ENCODE measurements around the gene ADAMTS15. TPM values are rescaled to one million over a fixed set of nuclear protein-coding genes. Genes with fewer than 3 reads are reported as not detected.

ADAMTS15 gene
- polyA plus RNA-seq, 1 experiment: 5.6 TPM

- Histone ChIP-seq H3K4me3 (ENCODE audit: low read depth, low read length) (no peak overlapping the region), H3K27me3 (ENCODE audit: control insufficient read depth, insufficient read depth, low read length) (no peaks in the 10 kb centered on the region; the same call in 1 of the 2 replicates), H3K36me3 (ENCODE audit: control insufficient read depth, insufficient read depth, low read length) (peaks cover 2% of the 10 kb centered on the region)
- CTCF ChIA-PET: interaction anchor here (1.3 to 2.3 kb wide), 3 partner anchors 10 to 410 kb away, joined by 4 to 7 read pairs (median 6); no protein-coding TSS in a partner anchor
- TF ChIP-seq, protein P1, sequence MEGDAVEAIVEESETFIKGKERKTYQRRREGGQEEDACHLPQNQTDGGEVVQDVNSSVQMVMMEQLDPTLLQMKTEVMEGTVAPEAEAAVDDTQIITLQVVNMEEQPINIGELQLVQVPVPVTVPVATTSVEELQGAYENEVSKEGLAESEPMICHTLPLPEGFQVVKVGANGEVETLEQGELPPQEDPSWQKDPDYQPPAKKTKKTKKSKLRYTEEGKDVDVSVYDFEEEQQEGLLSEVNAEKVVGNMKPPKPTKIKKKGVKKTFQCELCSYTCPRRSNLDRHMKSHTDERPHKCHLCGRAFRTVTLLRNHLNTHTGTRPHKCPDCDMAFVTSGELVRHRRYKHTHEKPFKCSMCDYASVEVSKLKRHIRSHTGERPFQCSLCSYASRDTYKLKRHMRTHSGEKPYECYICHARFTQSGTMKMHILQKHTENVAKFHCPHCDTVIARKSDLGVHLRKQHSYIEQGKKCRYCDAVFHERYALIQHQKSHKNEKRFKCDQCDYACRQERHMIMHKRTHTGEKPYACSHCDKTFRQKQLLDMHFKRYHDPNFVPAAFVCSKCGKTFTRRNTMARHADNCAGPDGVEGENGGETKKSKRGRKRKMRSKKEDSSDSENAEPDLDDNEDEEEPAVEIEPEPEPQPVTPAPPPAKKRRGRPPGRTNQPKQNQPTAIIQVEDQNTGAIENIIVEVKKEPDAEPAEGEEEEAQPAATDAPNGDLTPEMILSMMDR (IDR thresholded peaks at IDR 0.05; ENCODE audit: insufficient read depth, low read depth, low read length): no peak
- no peak for DNase-seq (ENCODE audit: low read depth)
- POLR2A ChIA-PET: no interaction called here
Measured at GRCh38 chr11:130452176-130452575, 3.7 kb downstream of the ADAMTS15 start.

GRCh38 chr11:130452940-130453339 is 4.5 kb downstream of the ADAMTS15 start:
- TF ChIP-seq, protein P1 (IDR thresholded peaks at IDR 0.05; ENCODE audit: insufficient read depth, low read depth, low read length): no peak
- no peak for DNase-seq (ENCODE audit: low read depth)
- no peak overlapping the region for H3K4me3 ChIP-seq (ENCODE audit: low read depth, low read length)
- peaks cover 2% of the 10 kb centered on the region for H3K36me3 ChIP-seq (ENCODE audit: control insufficient read depth, insufficient read depth, low read length)
- CTCF ChIA-PET: interaction anchor here (0.7 to 2.3 kb wide), 3 partner anchors 18 to 484 kb away, joined by 6 to 7 read pairs (median 6); no protein-coding TSS in a partner anchor
- POLR2A ChIA-PET: no interaction called here
- H3K27me3 ChIP-seq (ENCODE audit: control insufficient read depth, insufficient read depth, low read length): no peaks in the 10 kb centered on the region; the same call in 1 of the 2 replicates

GRCh38 chr11:130454491-130455252 is 6.2 kb downstream of the ADAMTS15 start:
- ChIA-PET POLR2A (no interaction called here), CTCF (interaction anchor here (1.2 kb wide), 1 partner anchor 407 kb away, joined by 4 read pairs; no protein-coding TSS in a partner anchor)
- DNase-seq (ENCODE audit: low read depth): no peak
- H3K36me3 ChIP-seq (ENCODE audit: control insufficient read depth, insufficient read depth, low read length): peaks cover 3% of the 10 kb centered on the region
- H3K27me3 ChIP-seq (ENCODE audit: control insufficient read depth, insufficient read depth, low read length): no peaks in the 10 kb centered on the region; the same call in 1 of the 2 replicates
- no peak overlapping the region for H3K4me3 ChIP-seq (ENCODE audit: low read depth, low read length)
- TF ChIP-seq, protein P1 (IDR thresholded peaks at IDR 0.05; ENCODE audit: insufficient read depth, low read depth, low read length): no peak

- ChIA-PET CTCF (interaction anchor here (1.2 kb wide), 1 partner anchor 406 kb away, joined by 4 read pairs; no protein-coding TSS in a partner anchor), POLR2A (no interaction called here)
- H3K4me3 ChIP-seq (ENCODE audit: low read depth, low read length): no peak overlapping the region
- H3K27me3 ChIP-seq (ENCODE audit: control insufficient read depth, insufficient read depth, low read length): no peaks in the 10 kb centered on the region; the same call in 1 of the 2 replicates
- TF ChIP-seq, protein P1 (IDR thresholded peaks at IDR 0.05; ENCODE audit: insufficient read depth, low read depth, low read length): no peak
- no peak for DNase-seq (ENCODE audit: low read depth)
- H3K36me3 ChIP-seq (ENCODE audit: control insufficient read depth, insufficient read depth, low read length): peaks cover 3% of the 10 kb centered on the region
Measured at GRCh38 chr11:130455483-130456127, 7.2 kb downstream of the ADAMTS15 start.

DNA sequence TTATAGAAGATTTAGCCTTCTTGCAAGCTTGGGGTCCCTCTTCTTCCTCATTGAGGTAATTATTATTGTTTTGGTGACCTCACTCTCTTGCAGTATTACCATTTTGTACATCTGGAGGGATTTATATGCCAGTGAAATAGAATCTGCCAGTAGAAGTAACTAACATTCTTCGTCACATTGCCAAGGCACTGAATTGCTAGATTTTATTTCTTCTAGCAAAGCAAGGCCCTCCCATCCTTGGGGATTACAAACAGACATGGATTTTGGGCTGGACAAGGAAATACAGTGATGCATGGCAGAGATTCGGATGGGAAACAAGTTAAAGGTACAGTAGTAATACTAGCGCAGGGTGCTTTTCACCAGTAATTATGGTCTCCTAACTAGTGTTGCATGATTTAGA is 7.8 kb downstream of the ADAMTS15 start:
- peaks cover 3% of the 10 kb centered on the region for H3K36me3 ChIP-seq (ENCODE audit: control insufficient read depth, insufficient read depth, low read length)
- DNase-seq (ENCODE audit: low read depth): no peak
- CTCF ChIA-PET: no interaction called here
- H3K27me3 ChIP-seq (ENCODE audit: control insufficient read depth, insufficient read depth, low read length): no peaks in the 10 kb centered on the region; the same call in 1 of the 2 replicates
- TF ChIP-seq, protein P1 (IDR thresholded peaks at IDR 0.05; ENCODE audit: insufficient read depth, low read depth, low read length): no peak
- POLR2A ChIA-PET: no interaction called here
- no peak overlapping the region for H3K4me3 ChIP-seq (ENCODE audit: low read depth, low read length)
